Stimulated activated CD8-positive, alpha-beta memory T cell treated with anti-CD3 and anti-CD28 coated beads, Interleukin-4, amount 100 ng/mL, for 1 hour (primary cell): ENCODE results near the gene MLN.

Source experiments
- DNase-seq, 2 donors: peaks; one replicate each; pipeline ENCODE4 v3.0.0-alpha.2; 2020; ENCODE audit warnings: low read depth in 2 of 2, low spot score in 1 of 2

The MLN gene

DNA sequence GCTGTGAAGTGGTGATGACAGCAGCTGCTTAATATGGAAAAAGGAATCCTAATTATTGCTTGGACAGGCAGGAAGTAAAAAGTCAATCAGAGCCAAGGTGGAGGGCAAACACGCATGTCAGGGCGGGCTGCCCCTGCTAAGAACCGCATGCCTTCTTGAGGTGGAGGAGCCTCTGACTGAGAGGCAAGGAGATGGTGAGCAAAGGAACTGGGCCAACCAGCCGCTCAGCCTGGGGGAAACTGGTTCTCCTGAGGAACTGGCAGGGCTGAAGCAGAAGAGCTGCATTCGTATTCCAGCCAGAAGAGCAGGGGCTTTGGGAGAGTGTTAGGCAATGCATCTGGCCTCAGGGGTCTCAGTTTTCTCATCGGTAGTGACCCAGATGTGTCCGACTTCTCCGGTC lies 13.1 kb upstream of the MLN start:
- DNase-seq, result no peak

DNA sequence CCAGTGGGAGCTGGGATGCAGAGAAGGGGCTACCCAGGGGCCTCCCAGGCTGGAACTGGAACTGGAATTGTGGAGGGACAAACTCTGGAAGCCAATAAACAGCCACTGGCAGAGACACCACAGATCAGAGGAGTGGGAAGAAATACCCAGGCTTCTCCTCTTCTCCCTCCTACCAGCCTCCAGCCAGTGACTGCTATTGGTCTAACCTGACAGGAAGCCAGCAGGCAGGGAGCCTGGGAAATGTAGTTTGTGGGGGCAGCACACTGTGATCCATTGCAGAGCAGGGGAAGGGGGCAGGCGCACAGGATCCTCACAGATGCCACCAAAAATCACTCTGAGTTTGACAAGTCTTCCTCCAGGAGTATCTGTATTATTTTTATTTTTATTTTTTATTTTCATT lies 12.1 kb upstream of the MLN start:
- no peak for DNase-seq

DNA sequence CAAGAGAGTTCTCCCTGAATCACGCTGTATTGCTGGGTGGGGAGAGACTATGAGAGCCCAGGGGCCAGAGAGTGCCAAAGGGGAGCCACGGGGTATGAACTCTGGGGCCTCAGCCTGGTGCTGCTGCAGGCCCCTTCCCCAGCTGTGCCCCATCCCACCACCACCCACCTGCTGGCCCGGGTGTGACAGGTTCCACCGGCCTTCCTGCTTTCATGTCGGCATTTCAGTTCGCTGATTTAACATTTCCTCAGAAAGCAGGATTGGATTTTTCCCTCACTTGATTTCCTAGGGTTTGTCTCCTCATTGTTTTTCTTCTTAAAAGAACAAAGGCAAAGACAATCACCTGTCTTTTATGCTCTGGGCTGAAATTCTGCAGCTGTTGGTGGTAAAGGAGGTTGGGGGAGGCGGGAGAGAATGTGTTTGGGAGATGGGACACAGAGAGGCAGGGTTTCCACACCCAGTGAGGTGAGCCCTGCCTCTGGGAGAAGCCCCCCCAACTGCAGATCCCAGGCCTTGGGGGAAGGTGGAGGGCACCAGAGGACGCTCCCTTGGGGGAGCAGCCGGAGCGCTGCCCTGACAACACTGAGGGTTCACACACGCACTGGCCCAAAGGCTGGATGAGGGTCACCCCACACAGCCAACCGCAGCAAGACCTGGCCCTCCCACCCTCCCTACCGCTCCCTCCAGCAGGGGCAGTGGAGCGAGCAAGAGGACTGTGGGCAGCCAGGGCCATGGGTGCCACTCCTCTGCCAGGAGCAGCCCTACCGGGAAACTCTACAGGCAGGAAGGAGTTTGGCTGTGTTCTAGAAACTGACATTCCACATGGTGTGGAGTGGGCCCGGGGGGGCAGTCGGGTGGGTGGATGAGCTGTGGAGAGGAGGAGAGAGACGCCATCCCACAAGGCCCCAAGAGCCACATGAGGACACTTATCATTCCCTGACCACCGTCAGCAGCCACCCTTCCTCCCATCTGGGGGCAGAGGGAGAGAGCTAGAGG lies 10.5 kb upstream of the MLN start:
- no peak for DNase-seq

DNA sequence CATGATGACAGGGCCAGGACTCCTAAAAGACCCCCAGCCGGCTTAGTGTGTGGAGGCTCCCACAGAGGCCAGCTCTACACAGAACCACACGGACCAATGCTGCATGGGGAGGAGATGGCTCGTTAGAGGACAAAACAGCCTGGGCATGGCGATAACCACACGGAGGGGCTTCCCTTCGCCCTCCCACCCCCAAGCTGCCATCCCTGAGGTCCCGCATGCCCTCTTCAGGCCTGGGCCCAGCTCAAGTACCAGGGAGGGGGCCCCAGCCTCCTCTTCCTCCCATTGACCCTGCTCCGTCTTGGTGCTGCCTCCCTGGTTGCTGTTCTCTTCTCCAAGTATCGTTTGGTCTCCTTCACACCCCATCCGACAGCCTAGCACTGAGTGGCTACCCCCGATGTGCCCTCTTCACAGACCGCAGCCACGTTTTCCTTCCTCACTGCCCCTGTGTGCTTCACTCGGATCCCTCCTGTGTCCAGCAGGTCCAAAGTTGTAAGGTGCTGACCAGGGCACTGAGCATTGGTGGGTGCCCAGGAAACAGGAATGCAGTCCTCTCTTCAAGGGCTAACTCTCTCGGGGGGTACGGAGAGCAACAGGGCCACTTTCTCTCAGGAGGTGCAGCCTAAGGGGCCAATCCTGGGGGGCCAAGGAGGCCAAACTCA lies 9.6 kb upstream of the MLN start:
- no peak for DNase-seq

DNA sequence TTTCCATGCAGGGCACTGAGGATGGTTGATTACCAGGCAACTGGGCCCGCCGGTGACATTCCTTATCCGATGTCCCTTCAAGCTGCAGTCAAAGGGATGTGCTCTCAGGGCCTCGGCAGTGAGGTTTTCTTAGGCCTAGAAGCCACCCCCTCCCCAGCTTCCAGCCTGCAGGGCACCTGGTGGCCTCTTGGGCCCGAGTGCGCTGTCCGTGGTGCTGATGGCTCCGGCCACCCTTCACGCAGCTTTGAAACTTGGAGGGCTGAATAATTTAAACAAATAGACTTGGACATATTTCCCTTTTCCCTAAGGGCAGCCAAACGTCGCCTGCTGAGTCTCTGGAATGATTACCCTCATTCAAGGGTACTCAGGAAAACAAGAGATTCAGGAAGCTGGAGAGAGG lies 8.9 kb upstream of the MLN start:
- DNase-seq, result no peak

DNA sequence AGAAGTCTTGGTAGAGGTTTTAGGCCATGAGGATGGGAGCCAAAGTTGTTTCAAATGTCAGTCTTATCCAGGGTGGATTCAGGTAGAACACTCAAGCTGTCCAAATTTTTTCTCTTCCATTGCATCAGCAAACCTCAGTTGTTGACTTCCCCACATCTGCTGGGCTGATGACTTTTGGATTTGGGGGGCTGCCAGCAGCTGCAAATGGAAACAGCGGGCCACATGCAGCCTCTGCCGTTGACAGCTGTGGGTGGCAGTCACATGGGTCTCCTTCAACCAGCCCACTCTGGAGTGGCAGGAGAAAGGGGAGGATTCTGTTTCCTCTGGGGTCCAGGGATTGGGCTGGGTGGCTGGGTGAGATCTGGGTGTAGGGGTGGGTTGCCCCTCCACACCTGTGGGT lies 5.8 kb upstream of the MLN start:
- DNase-seq, result no peak

DNA sequence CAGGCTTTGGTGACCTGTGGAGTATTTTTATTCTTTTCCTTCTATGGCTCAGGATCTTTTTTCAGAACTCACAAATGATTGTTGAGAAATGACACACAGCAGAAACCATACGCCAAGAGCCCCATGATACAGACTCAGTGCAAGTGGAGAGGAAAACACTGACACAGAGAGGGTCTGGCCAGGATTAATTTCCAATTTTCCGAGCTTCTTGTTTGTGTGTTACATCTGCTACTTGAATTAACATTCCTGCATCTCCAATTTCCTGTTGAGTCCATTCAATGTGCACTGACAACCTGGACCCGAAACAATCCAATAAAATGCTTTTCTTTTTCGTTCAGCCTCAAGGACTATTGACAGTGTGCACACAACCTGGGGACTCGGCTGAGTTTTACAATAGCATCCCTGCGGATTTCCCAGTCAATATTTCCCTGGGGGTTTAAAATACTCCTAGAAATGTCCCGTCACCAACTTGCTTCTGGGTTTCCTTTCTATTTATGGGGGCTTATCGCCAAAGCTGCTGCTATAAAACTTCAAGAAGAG lies 4.9 kb upstream of the MLN start:
- no peak for DNase-seq

DNA sequence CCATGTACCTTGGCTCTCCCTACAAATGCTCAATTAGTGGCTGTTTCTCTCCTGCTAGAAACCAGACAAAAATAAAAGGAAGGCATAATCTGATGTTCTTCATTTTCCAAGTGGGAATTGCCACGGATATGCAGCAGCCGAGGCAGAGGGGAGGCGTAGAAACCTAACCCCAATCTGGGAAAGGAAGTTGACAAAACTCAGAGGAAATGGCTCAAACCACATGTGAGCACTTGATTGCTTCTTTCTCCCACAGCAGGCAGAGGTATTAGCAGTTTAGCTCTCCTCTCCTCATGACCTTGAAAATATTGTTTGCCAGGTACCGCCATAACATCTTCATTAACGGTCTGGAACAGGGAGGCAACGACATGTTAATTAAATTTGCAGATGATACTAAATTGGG lies 3.8 kb upstream of the MLN start:
- no peak for DNase-seq

DNA sequence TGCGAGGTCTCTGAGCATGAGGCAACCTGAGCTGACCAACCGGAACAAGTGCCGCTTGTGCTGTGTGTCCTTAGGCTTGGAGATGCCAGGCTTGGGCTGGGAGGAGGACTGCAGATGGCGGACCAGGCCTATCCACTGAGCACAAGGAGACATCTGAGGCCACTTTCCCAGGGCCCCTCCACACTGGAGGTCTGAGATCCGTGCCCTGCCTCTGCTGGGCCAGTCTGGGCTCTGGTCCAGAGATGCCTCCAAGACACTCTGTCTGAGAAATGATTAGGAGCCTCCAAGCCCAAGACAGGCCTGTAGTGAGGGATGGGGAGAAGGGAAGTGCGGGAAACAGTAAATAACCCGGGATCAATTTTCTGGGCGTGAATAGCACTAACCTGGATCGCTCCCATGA lies 3.0 kb upstream of the MLN start:
- DNase-seq, result no peak

DNA sequence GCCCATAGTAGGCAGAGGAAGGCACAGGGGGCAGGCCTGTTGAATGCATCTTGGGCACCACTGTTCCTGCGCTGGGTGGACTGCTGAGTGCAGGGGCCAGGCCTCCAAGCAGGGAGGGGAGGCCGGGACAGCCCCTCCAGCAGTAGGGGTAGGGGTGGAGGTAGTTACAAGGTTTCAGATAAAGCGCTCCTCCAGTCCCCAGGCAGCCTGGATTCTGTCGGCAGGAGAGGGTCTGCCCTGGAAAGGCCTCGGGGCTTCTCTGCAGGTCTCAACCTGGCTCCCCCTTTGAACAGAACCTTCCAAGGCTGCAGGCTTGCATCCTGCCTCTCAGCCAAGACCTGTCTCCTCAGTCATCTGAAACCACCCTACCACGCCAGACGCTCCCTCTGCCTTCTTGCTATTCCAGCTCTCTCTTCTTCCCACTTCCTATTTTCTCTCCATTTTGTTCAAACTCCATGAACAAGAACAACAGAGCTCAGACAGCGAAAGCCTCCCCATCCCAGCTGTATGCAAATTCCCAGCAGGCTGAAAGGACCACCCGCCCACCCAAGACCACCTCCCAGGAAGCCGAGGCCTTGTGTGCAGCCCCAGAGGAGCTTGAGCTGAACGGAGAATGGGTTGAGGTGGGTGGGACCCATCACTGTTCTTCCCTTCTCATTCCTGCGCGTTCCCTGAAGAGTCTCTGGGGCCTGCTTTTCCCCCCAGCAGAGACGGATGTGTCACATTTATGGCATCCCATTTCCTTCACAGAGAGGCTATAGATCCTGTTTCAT lies 1.4 kb downstream of the MLN start:
- no peak for DNase-seq

DNA sequence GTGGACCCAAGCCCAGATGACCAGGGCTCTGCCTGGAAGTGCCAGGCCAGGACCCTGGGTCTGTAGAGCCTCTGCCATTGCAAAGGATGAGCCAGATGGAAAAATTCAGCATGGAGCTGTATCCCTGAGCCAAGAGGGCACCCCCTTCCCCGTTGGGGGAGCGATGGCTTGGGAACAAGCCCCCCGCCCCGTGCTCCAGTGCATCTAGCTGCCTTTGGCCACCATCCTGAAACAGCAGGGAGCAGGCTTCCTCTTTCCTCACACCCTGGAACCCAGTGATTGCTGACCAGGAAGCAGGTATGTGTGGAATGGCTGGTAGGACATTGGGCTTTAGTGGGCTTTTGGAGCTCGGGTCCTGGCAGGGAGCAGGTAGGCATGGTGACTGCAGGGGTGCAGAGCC lies 2.2 kb downstream of the MLN start:
- no peak for DNase-seq

DNA sequence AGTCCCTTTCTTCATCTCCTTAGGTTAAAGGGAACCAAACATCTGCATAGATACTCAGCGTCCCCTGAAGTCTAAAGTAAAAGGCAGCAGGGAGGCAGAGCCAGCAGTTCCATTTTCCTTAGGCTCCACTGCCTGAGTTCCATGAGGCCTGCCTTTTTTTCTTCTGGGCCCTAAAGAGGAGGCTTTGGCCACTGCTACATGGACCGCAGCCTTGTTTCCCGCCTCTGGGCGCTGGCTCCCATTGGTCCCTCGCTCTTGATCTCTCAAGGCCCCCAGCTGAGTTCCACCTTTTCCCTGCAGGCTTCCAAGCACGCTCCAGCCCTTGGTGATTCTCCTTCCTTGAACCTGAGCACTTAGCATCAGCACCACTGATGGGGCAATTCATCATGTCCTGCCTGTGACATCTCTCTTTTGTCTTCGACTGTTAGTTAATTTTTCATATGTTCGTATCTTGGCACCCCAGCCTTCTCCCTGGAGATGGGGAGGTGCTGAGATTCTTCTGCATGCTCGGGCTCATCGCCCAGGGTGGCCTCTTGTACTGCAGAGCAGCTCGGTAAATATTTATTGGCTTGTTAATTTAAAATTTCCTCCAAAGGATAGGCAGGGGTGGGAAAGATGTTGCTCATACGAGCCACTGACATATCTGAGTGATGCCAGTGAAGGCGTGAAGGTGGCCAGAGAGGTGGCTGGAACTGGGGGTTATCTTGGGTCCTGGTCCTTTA lies 3.4 kb downstream of the MLN start:
- no peak for DNase-seq

DNA sequence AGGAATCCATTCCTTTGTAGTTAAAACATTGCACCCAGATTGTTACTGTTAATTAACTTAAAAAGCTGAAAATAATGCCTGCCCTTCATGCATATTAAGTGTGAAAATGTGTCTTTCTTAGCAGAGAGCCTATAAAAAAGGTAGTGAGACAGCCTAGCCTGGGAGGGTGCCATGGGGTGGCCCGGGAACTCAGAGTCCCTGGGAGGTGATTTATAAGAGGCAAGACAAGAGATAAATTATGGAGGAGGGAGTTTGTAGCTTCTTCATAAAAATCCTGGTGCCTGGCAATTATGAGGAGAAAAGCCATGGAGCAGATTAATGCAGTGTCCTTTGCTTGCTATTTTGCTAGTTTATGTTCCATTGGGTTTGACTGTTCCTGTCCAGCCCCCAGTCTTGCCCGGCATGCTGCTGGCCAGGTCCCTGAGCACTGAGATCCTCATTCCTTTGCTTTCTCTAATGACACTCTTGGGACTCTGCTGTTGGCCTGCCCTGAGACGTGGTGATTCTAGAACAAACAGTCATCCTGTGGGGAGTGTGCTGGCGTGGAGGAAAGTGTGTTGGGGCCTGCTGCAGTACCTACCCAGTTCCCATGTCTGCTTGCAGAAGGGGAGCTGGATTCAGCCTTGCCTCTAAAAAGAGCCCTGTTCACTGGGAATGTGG lies 4.2 kb downstream of the MLN start:
- DNase-seq, result no peak

DNA sequence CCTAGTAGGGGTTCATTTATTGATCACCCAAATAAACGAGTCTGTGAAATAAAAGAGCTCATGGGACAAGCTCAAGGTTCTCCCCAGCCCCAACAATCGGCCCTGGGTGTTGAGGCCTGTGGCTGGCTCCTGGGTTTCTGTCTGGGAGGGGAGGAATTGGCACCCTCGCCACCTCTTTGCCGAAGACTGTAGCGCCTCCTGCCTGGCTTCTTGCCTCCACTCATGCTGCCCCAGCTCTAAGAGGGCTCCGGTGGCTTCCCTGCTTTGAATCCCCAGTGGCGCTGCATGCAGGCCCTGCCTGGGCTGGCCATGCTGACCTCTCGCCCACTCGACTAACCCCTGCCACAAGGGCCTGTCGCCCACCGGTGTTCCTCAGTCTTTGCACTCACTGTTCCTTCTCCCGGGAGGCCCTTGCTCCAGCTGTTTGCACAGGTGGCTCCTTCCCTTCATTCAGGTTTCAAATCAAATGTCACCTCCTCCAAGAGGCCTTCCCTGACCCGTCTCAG lies 5.4 kb downstream of the MLN start:
- no peak for DNase-seq

DNA sequence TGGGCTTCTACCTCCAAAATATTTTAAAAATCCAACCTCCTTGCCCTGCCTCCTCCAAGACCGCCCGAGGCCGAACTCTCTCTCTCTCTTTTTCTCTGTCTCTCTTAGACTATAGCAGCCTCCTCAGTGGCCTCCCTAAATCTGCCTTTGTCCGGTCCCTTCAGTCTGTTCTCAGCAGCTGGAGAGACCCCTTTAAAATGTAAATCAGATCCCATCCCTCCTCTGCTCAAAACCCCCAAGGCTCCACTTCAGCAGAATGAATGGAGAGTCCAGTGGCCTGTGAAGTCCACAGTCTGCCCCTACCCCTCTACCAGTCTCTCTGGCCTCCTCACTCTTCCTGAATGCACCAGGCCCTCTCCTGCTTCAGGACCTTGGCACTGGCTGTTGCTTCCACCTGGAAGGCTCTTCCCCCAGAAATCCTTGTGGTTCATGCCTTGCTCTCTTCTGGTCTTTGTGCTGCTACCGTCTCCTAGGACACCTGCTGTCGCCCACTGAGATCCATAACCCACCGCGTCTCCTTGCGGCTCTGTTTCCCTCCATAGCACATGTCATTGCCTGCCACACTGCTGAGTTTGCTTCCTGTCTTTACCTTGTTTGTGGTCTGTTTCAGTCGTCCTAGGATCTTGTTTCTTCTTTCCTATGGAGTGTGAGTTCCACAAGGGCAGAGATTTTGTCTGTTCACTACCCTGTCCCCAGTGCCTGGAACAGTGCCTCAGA lies 6.0 kb downstream of the MLN start:
- no peak for DNase-seq

DNA sequence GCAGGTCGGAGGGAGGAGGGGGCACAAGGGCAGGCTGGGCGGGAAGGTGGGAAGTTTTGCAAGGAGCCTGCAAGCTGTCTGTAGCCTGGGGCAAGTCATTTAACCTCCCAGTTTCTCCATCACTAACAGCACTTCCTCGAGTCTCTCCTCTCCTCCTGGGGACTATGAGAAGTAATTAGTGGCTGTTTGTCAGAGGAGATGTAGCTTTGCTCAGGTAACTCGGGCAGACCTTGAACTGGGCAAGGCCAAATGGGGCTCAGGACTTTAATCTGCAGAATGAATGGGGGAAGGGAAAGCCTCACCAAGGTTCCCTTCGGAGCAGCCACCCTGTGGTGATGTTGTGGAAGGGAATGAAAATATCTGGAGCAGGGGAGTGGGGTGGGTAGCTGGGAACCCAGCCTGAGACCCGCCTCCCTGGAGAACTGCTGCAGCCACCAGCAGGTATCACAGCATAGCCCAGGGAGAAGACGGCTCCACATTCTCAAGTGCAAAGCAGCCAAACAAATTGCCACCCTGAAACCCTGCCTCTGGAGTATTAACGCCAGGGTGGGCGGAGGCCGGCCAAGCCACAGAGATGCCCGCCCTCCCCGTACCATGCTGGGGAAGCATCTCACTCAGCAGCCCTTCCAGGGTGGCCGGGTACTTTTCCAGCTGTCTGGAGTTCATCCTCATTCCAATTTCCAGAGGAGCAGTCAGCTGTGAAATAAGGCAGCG lies 8.7 kb downstream of the MLN start:
- DNase-seq, result no peak

DNA sequence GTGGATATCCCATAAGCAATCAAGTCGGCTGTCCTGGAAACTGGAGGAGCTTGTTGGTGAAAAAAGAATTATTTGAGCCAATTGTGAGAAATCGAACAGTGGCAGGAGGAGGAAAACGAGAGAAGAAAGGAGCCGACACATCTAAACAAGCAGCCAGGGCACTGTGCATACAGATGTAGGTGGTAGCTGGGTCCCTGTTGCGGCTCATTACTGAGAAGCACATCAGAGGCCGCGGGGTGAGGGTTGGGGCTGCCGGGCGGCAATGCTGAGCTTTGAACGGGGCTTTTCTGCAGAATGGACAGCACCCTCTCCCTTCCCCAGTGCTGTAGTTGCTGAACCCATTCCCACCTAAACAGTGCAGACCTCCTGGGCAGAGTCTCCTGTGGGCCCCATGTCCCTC lies 10.8 kb downstream of the MLN start:
- no peak for DNase-seq

DNA sequence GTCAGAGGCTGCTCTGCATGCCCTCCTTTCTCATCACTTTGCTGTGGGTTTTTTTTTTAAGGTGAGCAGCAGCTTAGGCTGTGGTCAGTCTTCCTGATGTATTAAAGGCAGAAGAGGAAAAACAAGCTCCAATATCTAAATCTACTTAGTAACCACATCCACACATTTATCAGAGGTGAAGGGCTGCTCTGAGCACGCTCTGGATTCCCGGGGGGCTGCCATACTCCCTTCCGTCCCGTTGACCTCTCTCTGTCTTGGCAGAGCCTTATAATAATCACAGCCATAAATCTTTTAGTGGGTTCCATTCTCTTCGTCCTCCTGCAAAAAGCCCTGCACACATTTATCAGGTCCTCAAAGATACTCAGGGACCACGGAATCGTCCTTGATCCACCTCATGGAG lies 12.2 kb downstream of the MLN start:
- DNase-seq, result no peak

DNA sequence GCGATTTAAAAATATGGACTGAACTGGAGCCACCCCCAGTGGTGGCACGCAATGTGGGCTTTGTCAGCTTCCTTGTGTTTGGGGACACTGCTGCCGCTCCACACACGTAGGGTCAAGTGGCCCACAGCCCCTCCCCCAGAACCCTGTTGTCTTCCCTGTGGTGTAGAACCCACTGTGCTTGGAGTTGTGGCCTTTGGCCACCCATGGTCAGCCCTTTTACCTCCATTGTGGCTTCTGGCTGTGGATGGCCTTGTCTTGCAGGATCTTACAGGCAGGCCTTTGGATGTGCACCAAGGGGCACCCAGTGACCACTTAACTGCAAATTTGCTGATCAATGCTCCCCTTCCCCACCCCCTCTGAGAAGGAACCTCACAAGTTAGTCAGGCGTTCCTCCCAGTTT lies 12.9 kb downstream of the MLN start:
- DNase-seq, result no peak
